ENCODE measurements around the gene BFSP2. TPM values are rescaled to one million over a fixed set of nuclear protein-coding genes. Genes with fewer than 3 reads are reported as not detected.

The BFSP2 gene
- total and polyA plus RNA-seq, 2 of the 4 experiments (the other 2 are of a cell fraction) = not detected

GRCh38 chr3:133408961-133409360 is 9.1 kb downstream of the BFSP2 start:
- DNase-seq = peak; percentile 64
- no peak overlapping the region for H3K4me3 ChIP-seq (ENCODE audit: insufficient read depth, low read depth, low read length)
- BruUV-seq (replicated peaks) = no TSS peak
- WGBS, 2 experiments (ENCODE audit: extremely low coverage in 2 of 2, insufficient read length in 1 of 2) = no CpG with 5 or more reads among the region's 2 CpGs
- H2AFZ ChIP-seq (replicated peaks; ENCODE audit: low read length, poor library complexity) = no peak overlapping the region
- peaks cover 7 to 27% of the 10 kb centered on the region in 2 experiments; a peak in 3 of 4 replicates for H3K79me1 ChIP-seq (ENCODE audit: low read depth in 1 of 2, low read length in 2 of 2)
- H2AK5ac ChIP-seq (ENCODE audit: low read depth, low read length) = peak overlapping the region; percentile 46; the same call in 1 of the 2 replicates
- peak; percentile 52 for ATAC-seq (ENCODE audit: low read depth)
- H3K4me2 ChIP-seq (ENCODE audit: low read depth, low read length) = peak overlapping the region; percentile 77; the same call in 1 of the 2 replicates
- H3K14ac ChIP-seq (replicated peaks; ENCODE audit: low read depth, low read length) = no peak overlapping the region
- H3K9me1 ChIP-seq (ENCODE audit: insufficient read depth, low read length) = peaks cover 11% of the 10 kb centered on the region; the same call in 1 of the 2 replicates
- no peak overlapping the region for H4K5ac ChIP-seq (ENCODE audit: low read depth, low read length)
- peak overlapping the region; percentile 47; the same call in 1 of the 2 replicates for H3K27ac ChIP-seq (ENCODE audit: insufficient read depth, low read length)
- H3K23ac ChIP-seq (ENCODE audit: low read depth, low read length) = no peak overlapping the region
- H2AK9ac ChIP-seq (replicated peaks; ENCODE audit: low read depth, low read length, poor library complexity) = peak overlapping the region; percentile 71
- in situ Hi-C loops (cut with MboI; ENCODE audit: low sequenced_read_pairs) (no loop called here), dilution Hi-C loops (cut with HindIII; ENCODE audit: low sequenced_read_pairs, unreplicated experiment) (no loop called here), intact Hi-C loops (cut with micrococcal nuclease) (no loop called here)
- peak overlapping the region; percentile 31; the same call in 1 of the 2 replicates for H3K18ac ChIP-seq (ENCODE audit: low read depth, low read length)
- H3K9me3 ChIP-seq (ENCODE audit: control insufficient read depth, insufficient read depth, low read length) = no peaks in the 10 kb centered on the region
- peak overlapping the region; percentile 85 for H2BK5ac ChIP-seq (ENCODE audit: low read depth, low read length, poor library complexity, severe bottlenecking)
- peak overlapping the region; percentile 94; the same call in 1 of the 2 replicates for H2BK120ac ChIP-seq (ENCODE audit: low read depth, low read length)
- peaks cover 21% of the 10 kb centered on the region for H3K4me1 ChIP-seq (ENCODE audit: control insufficient read depth, insufficient read depth, low read length)
- POLR2A ChIA-PET (ENCODE audit: unreplicated experiment) = no interaction called here
- no peaks in the 10 kb centered on the region for H3K36me3 ChIP-seq (ENCODE audit: control insufficient read depth, insufficient read depth, low read length)
- 0 out of 2 replicates have a peak overlapping the region, but pooled peaks have one; percentile 90 for H4K91ac ChIP-seq (ENCODE audit: insufficient read depth, low read depth, low read length)
- 0 out of 2 replicates have a peak overlapping the region, but pooled peaks have one; percentile 49 for H3K4ac ChIP-seq (ENCODE audit: low read depth, low read length)
- TF ChIP-seq POLR2A (IDR thresholded peaks at IDR 0.05; ENCODE audit: low read depth, low read length) (no peak), RAD21 (IDR thresholded peaks at IDR 0.05; ENCODE audit: low read length) (no peak), RFX5 (IDR thresholded peaks at IDR 0.05; ENCODE audit: low read depth, low read length) (no peak), NFE2L2 (IDR thresholded peaks at IDR 0.05; ENCODE audit: low read depth, low read length) (no peak), USF2 (IDR thresholded peaks at IDR 0.05; ENCODE audit: low read depth, low read length) (no peak), RCOR1 (IDR thresholded peaks at IDR 0.05; ENCODE audit: insufficient replicate concordance, low read length) (no peak), MAZ (IDR thresholded peaks at IDR 0.05; ENCODE audit: borderline replicate concordance, low read depth, low read length) (no peak), MXI1 (IDR thresholded peaks at IDR 0.05; ENCODE audit: borderline replicate concordance, low read depth, low read length) (no peak), MAFK (IDR thresholded peaks at IDR 0.05; ENCODE audit: low read depth, low read length) (no peak), SMC3 (IDR thresholded peaks at IDR 0.05; ENCODE audit: low read depth, low read length) (no peak), CHD1 (IDR thresholded peaks at IDR 0.05; ENCODE audit: low read depth, low read length) (no peak), ELK1 (IDR thresholded peaks at IDR 0.05; ENCODE audit: borderline replicate concordance, low read depth, low read length) (no peak), BHLHE40 (IDR thresholded peaks at IDR 0.05; ENCODE audit: low read depth, low read length) (no peak), CEBPB (IDR thresholded peaks at IDR 0.05; ENCODE audit: low read depth, low read length) (no peak)
- TF ChIP-seq, protein P1, sequence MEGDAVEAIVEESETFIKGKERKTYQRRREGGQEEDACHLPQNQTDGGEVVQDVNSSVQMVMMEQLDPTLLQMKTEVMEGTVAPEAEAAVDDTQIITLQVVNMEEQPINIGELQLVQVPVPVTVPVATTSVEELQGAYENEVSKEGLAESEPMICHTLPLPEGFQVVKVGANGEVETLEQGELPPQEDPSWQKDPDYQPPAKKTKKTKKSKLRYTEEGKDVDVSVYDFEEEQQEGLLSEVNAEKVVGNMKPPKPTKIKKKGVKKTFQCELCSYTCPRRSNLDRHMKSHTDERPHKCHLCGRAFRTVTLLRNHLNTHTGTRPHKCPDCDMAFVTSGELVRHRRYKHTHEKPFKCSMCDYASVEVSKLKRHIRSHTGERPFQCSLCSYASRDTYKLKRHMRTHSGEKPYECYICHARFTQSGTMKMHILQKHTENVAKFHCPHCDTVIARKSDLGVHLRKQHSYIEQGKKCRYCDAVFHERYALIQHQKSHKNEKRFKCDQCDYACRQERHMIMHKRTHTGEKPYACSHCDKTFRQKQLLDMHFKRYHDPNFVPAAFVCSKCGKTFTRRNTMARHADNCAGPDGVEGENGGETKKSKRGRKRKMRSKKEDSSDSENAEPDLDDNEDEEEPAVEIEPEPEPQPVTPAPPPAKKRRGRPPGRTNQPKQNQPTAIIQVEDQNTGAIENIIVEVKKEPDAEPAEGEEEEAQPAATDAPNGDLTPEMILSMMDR (conservative IDR thresholded peaks at IDR 0.05; ENCODE audit: low read depth, low read length) = no peak
- no peak overlapping the region for H3K9ac ChIP-seq (ENCODE audit: low read depth, low read length)
- peak overlapping the region in 1 of 2 experiments; percentile 18; a peak in 1 of 4 replicates for H4K8ac ChIP-seq (ENCODE audit: low read depth in 2 of 2, low read length in 2 of 2)
- H2BK20ac ChIP-seq (ENCODE audit: low read depth, low read length) = 0 out of 2 replicates have a peak overlapping the region, but pooled peaks have one; percentile 84
- peak overlapping the region; percentile 91; the same call in 1 of the 3 replicates for H2BK15ac ChIP-seq (ENCODE audit: low read depth, low read length)
- CTCF ChIA-PET = interaction anchor here (0.8 kb wide), 1 partner anchor 683 kb away, joined by 4 read pairs; no protein-coding TSS in a partner anchor
- no peak overlapping the region for H3K56ac ChIP-seq (ENCODE audit: extremely low read depth, insufficient read depth, low read length)
- H3K27me3 ChIP-seq (ENCODE audit: control insufficient read depth, insufficient read depth, low read length) = no peaks in the 10 kb centered on the region
- H4K20me1 ChIP-seq (ENCODE audit: insufficient read depth, low read length) = no peaks in the 10 kb centered on the region
